Endothelial cell of umbilical vein (primary cell): ENCODE data around the gene CLASP2. TPM values are rescaled to one million over a fixed set of nuclear protein-coding genes. Genes with fewer than 3 reads are reported as not detected.

Experiments
- BruUV-seq: library from RNA; stranded (reverse); fragments of 400-500 nt; replicated peaks from 2 replicates; lab custom pipeline; 2021; lab: Mats Ljungman, UMichigan
- CTCF ChIA-PET: fragments of 300-600, 350-600 bp; sonication (Branson Sonifier 250); formaldehyde crosslinking; loops from one replicate; lab custom pipeline; 2021; ENCODE audit warnings: antibody characterized with exemption, inconsistent platforms; lab: Charles Lee
- POLR2A ChIA-PET: fragments of 300-600, 350-600 bp; sonication (Branson Sonifier 250); formaldehyde crosslinking; loops from one replicate; lab custom pipeline; 2021; ENCODE audit warnings: antibody characterized with exemption, inconsistent platforms; lab: Charles Lee
- DNase-seq: peaks from one replicate; pipeline ENCODE4 v3.0.0-alpha.2; 2011; ENCODE audit warnings: low read depth, low spot score
- FAIRE-seq: peaks from 2 replicates; lab custom pipeline; 2011; peaks lifted over from hg19 to GRCh38; lab: Jason Lieb, UNC
- H2AFZ ChIP-seq: 2 replicates; pipeline ENCODE4 v1.6.0; 2012; ENCODE audit warnings: low read depth, low read length, control low read depth, inconsistent platforms
- H3K27ac ChIP-seq: 2 replicates; pipeline ENCODE4 v1.5.1; 2011; ENCODE audit warnings: low read depth, mild to moderate bottlenecking, control low read depth, low read length, moderate library complexity; ENCODE audit not compliant: insufficient read depth
- H3K27me3 ChIP-seq, 2 experiments: 2 replicates each; pipeline versions ENCODE4 v1.6.0 to v1.6.1; 2011; ENCODE audit warnings: low read length in 2 of 2, mixed read lengths in 1 of 2; ENCODE audit not compliant: control insufficient read depth in 2 of 2, insufficient read depth in 2 of 2
- H3K36me3 ChIP-seq, 2 experiments: 2 replicates in 1 of 2; 3 replicates in 1 of 2; pipeline ENCODE4 v1.5.1; 2011; ENCODE audit warnings: low read length in 2 of 2, mild to moderate bottlenecking in 1 of 2, moderate library complexity in 1 of 2; ENCODE audit not compliant: control insufficient read depth in 2 of 2, insufficient read depth in 2 of 2; ENCODE audit errors: extremely low read depth in 1 of 2
- H3K4me1 ChIP-seq: 3 replicates; pipeline ENCODE4 v1.5.1; 2011; ENCODE audit warnings: mild to moderate bottlenecking, low read length; ENCODE audit not compliant: control insufficient read depth, insufficient read depth; ENCODE audit errors: extremely low read depth
- H3K4me2 ChIP-seq: 2 replicates; pipeline ENCODE4 v1.6.1; 2011; ENCODE audit warnings: low read length, control low read depth, mixed read lengths; ENCODE audit not compliant: insufficient read depth
- H3K4me3 ChIP-seq, 3 experiments: fragments of 200-600 bp in 1 of 3; sonication (generic), shearing (Covaris generic) in 1 of 3; replicated peaks in 1 of 3; 2 replicates each; pipeline ENCODE4 v1.5.1; 2011 to 2016; ENCODE audit warnings: control low read depth in 3 of 3, low read length in 3 of 3, mild to moderate bottlenecking in 2 of 3, inconsistent platforms in 1 of 3, low read depth in 1 of 3, moderate library complexity in 1 of 3; ENCODE audit not compliant: insufficient read depth in 1 of 3
- H3K79me2 ChIP-seq: 2 replicates; pipeline ENCODE4 v1.6.0; 2012; ENCODE audit warnings: low read length, inconsistent platforms; ENCODE audit not compliant: control insufficient read depth, insufficient read depth
- H3K9ac ChIP-seq: replicated peaks from 2 replicates; pipeline ENCODE3; 2011; ENCODE audit warnings: low read length, control low read depth; ENCODE audit not compliant: insufficient read depth; ENCODE audit errors: extremely low read depth
- H3K9me1 ChIP-seq: replicated peaks from 3 replicates; pipeline ENCODE4 v1.6.0; 2011; ENCODE audit warnings: mild to moderate bottlenecking, low read length; ENCODE audit not compliant: control insufficient read depth, insufficient read depth; ENCODE audit errors: extremely low read depth
- H3K9me3 ChIP-seq: replicated peaks from 2 replicates; pipeline ENCODE4 v1.5.1; 2012; ENCODE audit warnings: low read length, inconsistent platforms; ENCODE audit not compliant: control insufficient read depth, insufficient read depth
- H4K20me1 ChIP-seq: replicated peaks from 2 replicates; pipeline ENCODE3; 2011; ENCODE audit warnings: mild to moderate bottlenecking, low read length; ENCODE audit not compliant: control insufficient read depth, insufficient read depth; ENCODE audit errors: extremely low read depth
- EZH2 ChIP-seq: IDR thresholded peaks from 2 replicates; pipeline ENCODE4 v1.6.1; 2012; ENCODE audit warnings: borderline replicate concordance, low read depth, mild to moderate bottlenecking, moderate library complexity, low read length, inconsistent platforms; ENCODE audit not compliant: severe bottlenecking
- FOS ChIP-seq: IDR thresholded peaks from 2 replicates; pipeline ENCODE4 v1.6.1; 2011; ENCODE audit warnings: mild to moderate bottlenecking, low read length, moderate library complexity, borderline replicate concordance; ENCODE audit not compliant: insufficient read depth
- GATA2 ChIP-seq: IDR thresholded peaks from 2 replicates; pipeline ENCODE4 v1.7.0; 2011; ENCODE audit warnings: low read depth, mild to moderate bottlenecking, moderate library complexity, mixed read lengths, low read length; ENCODE audit not compliant: insufficient read length, insufficient read depth
- JUN ChIP-seq: IDR thresholded peaks from 2 replicates; pipeline ENCODE4 v1.6.1; 2011; ENCODE audit warnings: borderline replicate concordance, low read depth; ENCODE audit not compliant: insufficient read length, insufficient read depth
- MYC ChIP-seq: IDR thresholded peaks from one replicate; pipeline ENCODE4 v1.6.1; 2011; ENCODE audit warnings: mild to moderate bottlenecking, low read depth, low read length
- POLR2A ChIP-seq: IDR thresholded peaks from 2 replicates; pipeline ENCODE4 v1.6.1; 2012; ENCODE audit warnings: low read depth, mild to moderate bottlenecking, control low read depth, low read length
- POLR2AphosphoS5 ChIP-seq: IDR thresholded peaks from 2 replicates; pipeline ENCODE4 v1.6.1; 2012; ENCODE audit warnings: low read depth, mild to moderate bottlenecking, control low read depth, low read length, moderate library complexity; ENCODE audit not compliant: insufficient read depth
- dilution Hi-C: fragments of 300-500 bp; cut with MboI; formaldehyde crosslinking; loops from one replicate; pipeline ENCODE4 v1.15.0; 2019; ENCODE audit warnings: low sequenced_read_pairs; ENCODE audit not compliant: extremely low pct_ligation_motif_present
- intact Hi-C: fragments of 100-400 bp; cut with micrococcal nuclease; formaldehyde crosslinking; loops from one replicate; pipeline ENCODE4 v1.10.0; 2022
- polyA plus RNA-seq, 4 experiments: library from polyadenylated mRNA; depleted of rRNA in 3 of 4; stranded (reverse) in 3 of 4; unstranded in 1 of 4; fragments of >200 nt; gene quantifications; 2 replicates each; pipeline versions ENCODE4 v1.2.1 to v1.2.3, GENCODE V29; 2011 to 2012; ENCODE audit warnings: missing spikeins in 1 of 4
- total RNA-seq: library from RNA; stranded (reverse); gene quantifications from 2 replicates; pipeline ENCODE4 v1.2.3, GENCODE V29; 2021
- TF ChIP-seq, protein P1 (sequence below), 2 donors: IDR thresholded peaks; 1 replicate in 1 of 2; 2 replicates in 1 of 2; pipeline ENCODE4 v1.5.1; 2011; ENCODE audit warnings: low read length in 2 of 2, mild to moderate bottlenecking in 2 of 2, moderate library complexity in 2 of 2, control low read depth in 1 of 2, inconsistent platforms in 1 of 2, low read depth in 1 of 2; ENCODE audit not compliant: insufficient read depth in 1 of 2; ENCODE audit errors: extremely low read depth in 1 of 2
- TF ChIP-seq, protein P2 (sequence below): IDR thresholded peaks from 2 replicates; pipeline ENCODE4 v1.6.1; 2011; ENCODE audit not compliant: insufficient read depth, insufficient read length

CLASP2 gene
- total and polyA plus RNA-seq, 2 donors (not counting 3 experiments of a cell fraction or from before 2014, with no cell fraction given) = 15.0 to 55.0 TPM

DNA sequence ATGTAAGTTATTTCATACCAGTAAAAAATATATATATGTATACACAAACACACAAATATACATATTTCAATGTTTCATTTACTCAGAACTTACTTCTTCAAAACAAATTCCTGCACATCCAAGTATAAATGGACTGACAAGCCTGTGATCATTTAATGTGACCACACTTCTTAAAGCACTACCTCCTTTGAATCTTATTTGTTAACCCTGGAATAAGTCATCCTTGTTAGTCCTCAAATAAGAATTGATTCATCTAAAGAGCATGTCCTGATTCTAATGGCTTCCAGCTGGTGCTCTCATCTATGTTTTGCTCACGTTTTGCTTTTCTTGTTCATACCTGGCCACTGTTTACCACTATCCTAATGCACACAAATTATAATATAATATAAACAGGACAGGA lies 173.9 kb downstream of the CLASP2 start:
- POLR2A ChIA-PET = no interaction called here
- H3K36me3 ChIP-seq = no peaks in the 10 kb centered on the region
- dilution Hi-C loops = no loop called here
- no peaks in the 10 kb centered on the region for H3K27me3 ChIP-seq
- FAIRE-seq (no peak), DNase-seq (peak; percentile 16)
- H3K79me2 ChIP-seq = no peaks in the 10 kb centered on the region
- CTCF ChIA-PET = no interaction called here
- peak overlapping the region; percentile 56 for H3K27ac ChIP-seq
- H3K4me3 ChIP-seq = no peak overlapping the region
- H2AFZ ChIP-seq = no peak overlapping the region
- no peak overlapping the region for H3K4me2 ChIP-seq
- no peaks in the 10 kb centered on the region for H4K20me1 ChIP-seq
- H3K9me3 ChIP-seq = no peaks in the 10 kb centered on the region
- peaks cover 13% of the 10 kb centered on the region for H3K4me1 ChIP-seq
- BruUV-seq = TSS peak; percentile 96
- no peaks in the 10 kb centered on the region for H3K9me1 ChIP-seq
- no peak for TF ChIP-seq MYC
- TF ChIP-seq POLR2AphosphoS5 = no peak
- no peak for TF ChIP-seq EZH2
- no peak for TF ChIP-seq GATA2
- TF ChIP-seq, protein P1, sequence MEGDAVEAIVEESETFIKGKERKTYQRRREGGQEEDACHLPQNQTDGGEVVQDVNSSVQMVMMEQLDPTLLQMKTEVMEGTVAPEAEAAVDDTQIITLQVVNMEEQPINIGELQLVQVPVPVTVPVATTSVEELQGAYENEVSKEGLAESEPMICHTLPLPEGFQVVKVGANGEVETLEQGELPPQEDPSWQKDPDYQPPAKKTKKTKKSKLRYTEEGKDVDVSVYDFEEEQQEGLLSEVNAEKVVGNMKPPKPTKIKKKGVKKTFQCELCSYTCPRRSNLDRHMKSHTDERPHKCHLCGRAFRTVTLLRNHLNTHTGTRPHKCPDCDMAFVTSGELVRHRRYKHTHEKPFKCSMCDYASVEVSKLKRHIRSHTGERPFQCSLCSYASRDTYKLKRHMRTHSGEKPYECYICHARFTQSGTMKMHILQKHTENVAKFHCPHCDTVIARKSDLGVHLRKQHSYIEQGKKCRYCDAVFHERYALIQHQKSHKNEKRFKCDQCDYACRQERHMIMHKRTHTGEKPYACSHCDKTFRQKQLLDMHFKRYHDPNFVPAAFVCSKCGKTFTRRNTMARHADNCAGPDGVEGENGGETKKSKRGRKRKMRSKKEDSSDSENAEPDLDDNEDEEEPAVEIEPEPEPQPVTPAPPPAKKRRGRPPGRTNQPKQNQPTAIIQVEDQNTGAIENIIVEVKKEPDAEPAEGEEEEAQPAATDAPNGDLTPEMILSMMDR (IDR thresholded peaks at IDR 0.05; ENCODE audit: extremely low read depth in 1 of 2, insufficient read depth in 1 of 2, low read depth in 1 of 2, low read length in 2 of 2) = no peak
- no peak for TF ChIP-seq JUN
- TF ChIP-seq POLR2A = no peak
- TF ChIP-seq FOS = no peak
- TF ChIP-seq, protein P2, sequence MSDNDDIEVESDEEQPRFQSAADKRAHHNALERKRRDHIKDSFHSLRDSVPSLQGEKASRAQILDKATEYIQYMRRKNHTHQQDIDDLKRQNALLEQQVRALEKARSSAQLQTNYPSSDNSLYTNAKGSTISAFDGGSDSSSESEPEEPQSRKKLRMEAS = no peak
- no peak overlapping the region for H3K9ac ChIP-seq
- intact Hi-C loops = loop anchor here (5.0 kb wide), 1 partner anchor 173 kb away; the partner anchor contains the start of gene CLASP2
